HepG2 (cell line): Measurements from ENCODE around the gene KBTBD3. TPM values are rescaled to one million over a fixed set of nuclear protein-coding genes. Genes with fewer than 3 reads are reported as not detected.

Experiments used
- polyA plus RNA-seq, 8 experiments: library from polyadenylated mRNA; depleted of rRNA in 3 of 8; stranded (reverse) in 7 of 8; unstranded in 1 of 8; fragments of >200 nt; fragmentation: Illumina TruSeq in 4 of 8; extraction: Trizol in 4 of 8; gene quantifications; 2 replicates each; pipeline versions ENCODE4 v1.2.1 to v1.2.3, GENCODE V29; 2011 to 2016; ENCODE audit warnings: low read depth in 4 of 8, missing spikeins in 1 of 8, mixed read lengths in 1 of 8; ENCODE audit not compliant: insufficient read depth in 1 of 8
- total RNA-seq, 5 experiments: library from RNA; depleted of rRNA; stranded (reverse); fragments of >200 nt; fragmentation: Illumina TruSeq; extraction: Trizol; gene quantifications; 2 replicates each; pipeline ENCODE4 v1.2.3, GENCODE V29; 2016; ENCODE audit warnings: low read depth in 1 of 5

Gene KBTBD3
- total and polyA plus RNA-seq, 2 of the 13 experiments (the other 11 are each of a cell fraction or from before 2014, with no cell fraction given), result 1.8 to 7.4 TPM

Other genes with a start within 250 kb of the KBTBD3 start
- gene MSANTD4, start 55.1 kb downstream of the KBTBD3 start, total RNA-seq (2016; rRNA removed; fragmentation: Illumina TruSeq; extraction: Trizol), result 15.7 and 25.1 TPM in 2 replicates
- gene MSANTD4, start 55.1 kb downstream of the KBTBD3 start, polyA plus RNA-seq (2011; rRNA removed), result 3.8 and 4.4 TPM in 2 replicates
- gene AASDHPPT, start 315 bp upstream of the KBTBD3 start, total RNA-seq (2016; rRNA removed; fragmentation: Illumina TruSeq; extraction: Trizol), result 43.7 and 80.2 TPM in 2 replicates
- gene AASDHPPT, start 315 bp upstream of the KBTBD3 start, polyA plus RNA-seq (2011; rRNA removed), result 17.2 and 20.2 TPM in 2 replicates